Measurements from ENCODE around the gene CDCA8.
"Not testable (repeated sequence)": the region's sequence is repeated elsewhere in the genome, so short reads cannot be mapped to it uniquely, and the experiment has no call there.

DNA sequence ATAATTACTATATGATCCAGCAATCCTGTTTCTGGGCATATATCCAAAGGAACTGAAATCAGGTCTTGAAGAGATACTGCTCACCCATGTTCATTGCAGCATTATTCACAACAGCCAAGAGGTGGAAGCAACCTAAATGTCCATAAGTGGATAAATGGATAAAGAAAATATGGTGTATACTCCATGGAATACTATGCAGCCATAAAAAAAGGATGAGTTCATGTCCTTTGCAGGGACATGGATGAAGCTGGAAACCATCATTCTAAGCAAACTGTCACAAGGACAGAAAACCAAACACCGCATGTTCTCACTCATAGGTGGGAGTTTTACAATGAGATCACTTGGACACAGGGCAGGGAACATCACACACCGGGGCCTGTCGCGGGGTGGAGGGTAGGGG, 46.3 kb downstream of the CDCA8 start:
- not testable (repeated sequence) for TF ChIP-seq BRCA1 (CRISPR knock-in tag; IDR thresholded peaks at IDR 0.05); TAF15 (IDR thresholded peaks at IDR 0.05; ENCODE audit: low read depth, low read length, poor library complexity, severe bottlenecking); SMARCC2 (IDR thresholded peaks at IDR 0.05); ZNF234 (CRISPR knock-in tag; conservative IDR thresholded peaks at IDR 0.05); NR3C1 (CRISPR knock-in tag; IDR thresholded peaks at IDR 0.05); CREB1 (IDR thresholded peaks at IDR 0.05); CREB1 (CRISPR knock-in tag; IDR thresholded peaks at IDR 0.05); ZNF883 (CRISPR knock-in tag; IDR thresholded peaks at IDR 0.05; ENCODE audit: not compliant biosample characterization); NR2F6 (IDR thresholded peaks at IDR 0.05); NR2F6 (CRISPR knock-in tag; IDR thresholded peaks at IDR 0.05); NCOA2 (CRISPR knock-in tag; IDR thresholded peaks at IDR 0.05)
- TF ChIP-seq, protein P1, sequence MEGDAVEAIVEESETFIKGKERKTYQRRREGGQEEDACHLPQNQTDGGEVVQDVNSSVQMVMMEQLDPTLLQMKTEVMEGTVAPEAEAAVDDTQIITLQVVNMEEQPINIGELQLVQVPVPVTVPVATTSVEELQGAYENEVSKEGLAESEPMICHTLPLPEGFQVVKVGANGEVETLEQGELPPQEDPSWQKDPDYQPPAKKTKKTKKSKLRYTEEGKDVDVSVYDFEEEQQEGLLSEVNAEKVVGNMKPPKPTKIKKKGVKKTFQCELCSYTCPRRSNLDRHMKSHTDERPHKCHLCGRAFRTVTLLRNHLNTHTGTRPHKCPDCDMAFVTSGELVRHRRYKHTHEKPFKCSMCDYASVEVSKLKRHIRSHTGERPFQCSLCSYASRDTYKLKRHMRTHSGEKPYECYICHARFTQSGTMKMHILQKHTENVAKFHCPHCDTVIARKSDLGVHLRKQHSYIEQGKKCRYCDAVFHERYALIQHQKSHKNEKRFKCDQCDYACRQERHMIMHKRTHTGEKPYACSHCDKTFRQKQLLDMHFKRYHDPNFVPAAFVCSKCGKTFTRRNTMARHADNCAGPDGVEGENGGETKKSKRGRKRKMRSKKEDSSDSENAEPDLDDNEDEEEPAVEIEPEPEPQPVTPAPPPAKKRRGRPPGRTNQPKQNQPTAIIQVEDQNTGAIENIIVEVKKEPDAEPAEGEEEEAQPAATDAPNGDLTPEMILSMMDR (CRISPR knock-in tag; IDR thresholded peaks at IDR 0.05), result not testable (repeated sequence)
- TF ChIP-seq, protein P2, sequence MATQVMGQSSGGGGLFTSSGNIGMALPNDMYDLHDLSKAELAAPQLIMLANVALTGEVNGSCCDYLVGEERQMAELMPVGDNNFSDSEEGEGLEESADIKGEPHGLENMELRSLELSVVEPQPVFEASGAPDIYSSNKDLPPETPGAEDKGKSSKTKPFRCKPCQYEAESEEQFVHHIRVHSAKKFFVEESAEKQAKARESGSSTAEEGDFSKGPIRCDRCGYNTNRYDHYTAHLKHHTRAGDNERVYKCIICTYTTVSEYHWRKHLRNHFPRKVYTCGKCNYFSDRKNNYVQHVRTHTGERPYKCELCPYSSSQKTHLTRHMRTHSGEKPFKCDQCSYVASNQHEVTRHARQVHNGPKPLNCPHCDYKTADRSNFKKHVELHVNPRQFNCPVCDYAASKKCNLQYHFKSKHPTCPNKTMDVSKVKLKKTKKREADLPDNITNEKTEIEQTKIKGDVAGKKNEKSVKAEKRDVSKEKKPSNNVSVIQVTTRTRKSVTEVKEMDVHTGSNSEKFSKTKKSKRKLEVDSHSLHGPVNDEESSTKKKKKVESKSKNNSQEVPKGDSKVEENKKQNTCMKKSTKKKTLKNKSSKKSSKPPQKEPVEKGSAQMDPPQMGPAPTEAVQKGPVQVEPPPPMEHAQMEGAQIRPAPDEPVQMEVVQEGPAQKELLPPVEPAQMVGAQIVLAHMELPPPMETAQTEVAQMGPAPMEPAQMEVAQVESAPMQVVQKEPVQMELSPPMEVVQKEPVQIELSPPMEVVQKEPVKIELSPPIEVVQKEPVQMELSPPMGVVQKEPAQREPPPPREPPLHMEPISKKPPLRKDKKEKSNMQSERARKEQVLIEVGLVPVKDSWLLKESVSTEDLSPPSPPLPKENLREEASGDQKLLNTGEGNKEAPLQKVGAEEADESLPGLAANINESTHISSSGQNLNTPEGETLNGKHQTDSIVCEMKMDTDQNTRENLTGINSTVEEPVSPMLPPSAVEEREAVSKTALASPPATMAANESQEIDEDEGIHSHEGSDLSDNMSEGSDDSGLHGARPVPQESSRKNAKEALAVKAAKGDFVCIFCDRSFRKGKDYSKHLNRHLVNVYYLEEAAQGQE (IDR thresholded peaks at IDR 0.05; ENCODE audit: borderline replicate concordance in 1 of 2, low read depth in 1 of 2, low read length in 2 of 2), result not testable (repeated sequence)
- TF ChIP-seq, protein P3, sequence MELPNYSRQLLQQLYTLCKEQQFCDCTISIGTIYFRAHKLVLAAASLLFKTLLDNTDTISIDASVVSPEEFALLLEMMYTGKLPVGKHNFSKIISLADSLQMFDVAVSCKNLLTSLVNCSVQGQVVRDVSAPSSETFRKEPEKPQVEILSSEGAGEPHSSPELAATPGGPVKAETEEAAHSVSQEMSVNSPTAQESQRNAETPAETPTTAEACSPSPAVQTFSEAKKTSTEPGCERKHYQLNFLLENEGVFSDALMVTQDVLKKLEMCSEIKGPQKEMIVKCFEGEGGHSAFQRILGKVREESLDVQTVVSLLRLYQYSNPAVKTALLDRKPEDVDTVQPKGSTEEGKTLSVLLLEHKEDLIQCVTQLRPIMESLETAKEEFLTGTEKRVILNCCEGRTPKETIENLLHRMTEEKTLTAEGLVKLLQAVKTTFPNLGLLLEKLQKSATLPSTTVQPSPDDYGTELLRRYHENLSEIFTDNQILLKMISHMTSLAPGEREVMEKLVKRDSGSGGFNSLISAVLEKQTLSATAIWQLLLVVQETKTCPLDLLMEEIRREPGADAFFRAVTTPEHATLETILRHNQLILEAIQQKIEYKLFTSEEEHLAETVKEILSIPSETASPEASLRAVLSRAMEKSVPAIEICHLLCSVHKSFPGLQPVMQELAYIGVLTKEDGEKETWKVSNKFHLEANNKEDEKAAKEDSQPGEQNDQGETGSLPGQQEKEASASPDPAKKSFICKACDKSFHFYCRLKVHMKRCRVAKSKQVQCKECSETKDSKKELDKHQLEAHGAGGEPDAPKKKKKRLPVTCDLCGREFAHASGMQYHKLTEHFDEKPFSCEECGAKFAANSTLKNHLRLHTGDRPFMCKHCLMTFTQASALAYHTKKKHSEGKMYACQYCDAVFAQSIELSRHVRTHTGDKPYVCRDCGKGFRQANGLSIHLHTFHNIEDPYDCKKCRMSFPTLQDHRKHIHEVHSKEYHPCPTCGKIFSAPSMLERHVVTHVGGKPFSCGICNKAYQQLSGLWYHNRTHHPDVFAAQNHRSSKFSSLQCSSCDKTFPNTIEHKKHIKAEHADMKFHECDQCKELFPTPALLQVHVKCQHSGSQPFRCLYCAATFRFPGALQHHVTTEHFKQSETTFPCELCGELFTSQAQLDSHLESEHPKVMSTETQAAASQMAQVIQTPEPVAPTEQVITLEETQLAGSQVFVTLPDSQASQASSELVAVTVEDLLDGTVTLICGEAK (IDR thresholded peaks at IDR 0.05), result not testable (repeated sequence)
- TF ChIP-seq, protein P3 (CRISPR knock-in tag; IDR thresholded peaks at IDR 0.05), result not testable (repeated sequence)

All from HepG2 (cell line).